HepG2 (cell line): ENCODE results near the gene IQSEC1. TPM values are rescaled to one million over a fixed set of nuclear protein-coding genes. Genes with fewer than 3 reads are reported as not detected.

Experiments used
- ATAC-seq: fragments of 200-7000 bp; cut with Tn5 transposase; 3 replicates; pipeline ENCODE4 v1.9.1; 2020; ENCODE audit warnings: mild to moderate bottlenecking, moderate library complexity
- BruUV-seq: library from RNA; stranded (reverse); fragments of 400-500 nt; replicated peaks from 2 replicates; lab custom pipeline; 2021; lab: Mats Ljungman, UMichigan
- CTCF ChIA-PET: fragments of 300-600 bp; formaldehyde crosslinking; extraction: SDS; loops from one replicate; lab custom pipeline; 2021; ENCODE audit warnings: low total read pairs, inconsistent platforms, low intra/inter-chr PET ratio; lab: Yijun Ruan, JAX
- POLR2A ChIA-PET: fragments of 350-600 bp; sonication (Branson Sonifier 250); formaldehyde crosslinking; loops from one replicate; lab custom pipeline; 2020; ENCODE audit warnings: antibody characterized with exemption, inconsistent platforms; lab: Yijun Ruan, JAX
- DNase-seq: peaks from one replicate; pipeline ENCODE4 v3.0.0-alpha.2; 2015; ENCODE audit warnings: low spot score
- FAIRE-seq: peaks from 3 replicates; lab custom pipeline; 2011; peaks lifted over from hg19 to GRCh38; lab: Jason Lieb, UNC
- H2AFZ ChIP-seq: one replicate; pipeline ENCODE4 v1.6.1; 2011; ENCODE audit warnings: low read length, inconsistent platforms
- H3K27ac ChIP-seq: fragments of 300-600 bp; 3 replicates; pipeline ENCODE4 v1.8.0; 2011; ENCODE audit warnings: mixed run types, mild to moderate bottlenecking, mixed read lengths, low read length, inconsistent platforms; ENCODE audit not compliant: insufficient read depth; ENCODE audit errors: extremely low read length
- H3K27me3 ChIP-seq, 2 experiments: fragments of 200-600 bp in 1 of 2; 2 replicates in 1 of 2; 3 replicates in 1 of 2; pipeline versions ENCODE4 v1.6.0 to v1.8.0; 2011; ENCODE audit warnings: low read length in 2 of 2, mild to moderate bottlenecking in 2 of 2, moderate library complexity in 2 of 2, inconsistent platforms in 1 of 2; ENCODE audit not compliant: insufficient read depth in 2 of 2, control insufficient read depth in 1 of 2
- H3K36me3 ChIP-seq, 2 experiments: fragments of 200-600 bp in 1 of 2; replicated peaks in 1 of 2; 2 replicates in 1 of 2; 3 replicates in 1 of 2; pipeline versions ENCODE4 v1.5.1 to v1.8.0; 2011; ENCODE audit warnings: low read length in 2 of 2, inconsistent platforms in 1 of 2; ENCODE audit not compliant: insufficient read depth in 2 of 2, control insufficient read depth in 1 of 2
- H3K4me1 ChIP-seq: 2 replicates; pipeline ENCODE4 v1.5.1; 2012; ENCODE audit warnings: low read length, inconsistent platforms; ENCODE audit not compliant: insufficient read depth
- H3K4me2 ChIP-seq: 2 replicates; pipeline ENCODE4 v1.6.0; 2011; ENCODE audit warnings: low read depth, low read length, inconsistent platforms
- H3K4me3 ChIP-seq, 3 experiments: fragments of 200-600 bp in 1 of 3; sonication (generic), shearing (Covaris generic) in 1 of 3; replicated peaks in 1 of 3; 2 replicates each; pipeline ENCODE4 v1.5.1; 2011 to 2016; ENCODE audit warnings: low read length in 3 of 3, inconsistent platforms in 2 of 3, low read depth in 2 of 3, mild to moderate bottlenecking in 2 of 3, control low read depth in 1 of 3, mixed read lengths in 1 of 3; ENCODE audit not compliant: insufficient read depth in 1 of 3
- H3K79me2 ChIP-seq: one replicate; pipeline ENCODE4 v1.6.1; 2011; ENCODE audit warnings: low read length, inconsistent platforms; ENCODE audit not compliant: insufficient read depth
- H3K9ac ChIP-seq: 2 replicates; pipeline ENCODE4 v1.6.0; 2011; ENCODE audit warnings: mild to moderate bottlenecking, low read depth, low read length, inconsistent platforms; ENCODE audit not compliant: insufficient read depth
- H3K9me3 ChIP-seq: 2 replicates; pipeline ENCODE4 v1.5.1; 2012; ENCODE audit warnings: mild to moderate bottlenecking, low read length
- H4K20me1 ChIP-seq: 2 replicates; pipeline ENCODE4 v1.6.0; 2011; ENCODE audit warnings: inconsistent platforms, mild to moderate bottlenecking, low read length, moderate library complexity; ENCODE audit not compliant: insufficient read depth
- BCL6 ChIP-seq: IDR thresholded peaks from 2 replicates; pipeline ENCODE4 v1.6.1; 2016; ENCODE audit warnings: missing genetic modification reagents, missing compliant biosample characterization
- CHCHD3 ChIP-seq: sonication (generic); formaldehyde crosslinking; IDR thresholded peaks from 2 replicates; pipeline ENCODE4 v1.8.0; 2022; ENCODE audit warnings: mild to moderate bottlenecking, missing genetic modification reagents, moderate library complexity
- LCORL ChIP-seq, 2 experiments: fragments of 450-650 bp in 1 of 2; sonication (generic) in 1 of 2; formaldehyde crosslinking in 1 of 2; IDR thresholded peaks; 2 replicates each; pipeline versions ENCODE4 v1.5.0 to v1.6.1; 2017 to 2020; ENCODE audit warnings: antibody characterized with exemption in 1 of 2, missing genetic modification reagents in 1 of 2
- NFYB ChIP-seq: sonication (generic); formaldehyde crosslinking; IDR thresholded peaks from 2 replicates; pipeline ENCODE4 v1.4.0; 2020; ENCODE audit warnings: missing genetic modification reagents
- RFX5 ChIP-seq: IDR thresholded peaks from 2 replicates; pipeline ENCODE4 v1.6.1; 2011; ENCODE audit warnings: low read depth, low read length, improper control_type of control experiment
- ZNF501 ChIP-seq: sonication (generic); formaldehyde crosslinking; IDR thresholded peaks from 2 replicates; pipeline ENCODE4 v1.5.1; 2020; ENCODE audit warnings: mild to moderate bottlenecking, moderate library complexity, missing genetic modification reagents
- ZSCAN30 ChIP-seq: sonication (generic); formaldehyde crosslinking; IDR thresholded peaks from 2 replicates; pipeline ENCODE4 v1.5.0; 2020; ENCODE audit warnings: mild to moderate bottlenecking, missing genetic modification reagents
- WGBS: methylation state at CpG from one replicate; pipeline ENCODE4 v1.1.6; 2017; ENCODE audit warnings: low lambda C conversion rate; 5-methylcytosine and 5-hydroxymethylcytosine counted together
- in situ Hi-C: cut with HindIII; loops from 2 replicates; pipeline ENCODE4 v1.10.0; 2017; ENCODE audit warnings: low pct_unique_long_range_greater_than_20kb; ENCODE audit not compliant: extremely low pct_ligation_motif_present
- intact Hi-C: fragments of 100-400 bp; cut with micrococcal nuclease; formaldehyde crosslinking; loops from one replicate; pipeline ENCODE4 v1.10.0; 2022; ENCODE audit not compliant: unreplicated experiment
- polyA plus RNA-seq, 8 experiments: library from polyadenylated mRNA; depleted of rRNA in 3 of 8; stranded (reverse) in 7 of 8; unstranded in 1 of 8; fragments of >200 nt; fragmentation: Illumina TruSeq in 4 of 8; extraction: Trizol in 4 of 8; gene quantifications; 2 replicates each; pipeline versions ENCODE4 v1.2.1 to v1.2.3, GENCODE V29; 2011 to 2016; ENCODE audit warnings: low read depth in 4 of 8, missing spikeins in 1 of 8, mixed read lengths in 1 of 8; ENCODE audit not compliant: insufficient read depth in 1 of 8
- total RNA-seq, 5 experiments: library from RNA; depleted of rRNA; stranded (reverse); fragments of >200 nt; fragmentation: Illumina TruSeq; extraction: Trizol; gene quantifications; 2 replicates each; pipeline ENCODE4 v1.2.3, GENCODE V29; 2016; ENCODE audit warnings: low read depth in 1 of 5
- TF ChIP-seq, protein P1 (sequence below): sonication (generic); formaldehyde crosslinking; IDR thresholded peaks from 2 replicates; pipeline ENCODE4 v1.4.0; 2020; ENCODE audit warnings: mild to moderate bottlenecking, missing genetic modification reagents
- TF ChIP-seq, protein P2 (sequence below): sonication (generic); formaldehyde crosslinking; IDR thresholded peaks from 2 replicates; pipeline ENCODE4 v1.5.0; 2020; ENCODE audit warnings: mild to moderate bottlenecking, missing genetic modification reagents

The IQSEC1 gene
- total and polyA plus RNA-seq, 2 of the 13 experiments (the other 11 are each of a cell fraction or from before 2014, with no cell fraction given), result 17.4 to 20.2 TPM

DNA sequence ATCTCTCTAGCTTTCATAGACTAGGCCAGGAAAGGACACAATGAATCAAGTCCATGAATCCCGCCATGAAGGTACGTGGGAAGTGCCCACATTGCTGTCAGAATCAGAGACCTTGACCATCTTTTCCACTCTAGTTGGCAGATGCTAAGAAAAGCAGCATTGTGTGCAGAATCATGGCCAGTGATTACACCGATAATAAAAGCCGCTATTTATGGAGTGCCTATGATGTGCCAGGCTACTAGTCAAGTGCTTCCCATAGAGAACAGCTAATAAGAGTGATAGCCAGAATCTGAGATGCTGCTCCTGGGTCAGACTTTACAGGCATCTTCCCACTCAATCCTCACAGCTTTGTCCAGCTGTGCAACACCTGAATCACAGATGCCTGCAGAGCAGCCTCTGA, 218.7 kb downstream of the IQSEC1 start:
- intact Hi-C loops (no loop called here), in situ Hi-C loops (no loop called here)
- POLR2A ChIA-PET, result no interaction called here
- no peak for FAIRE-seq
- ATAC-seq, result no peak
- TF ChIP-seq LCORL (IDR thresholded peaks at IDR 0.05) (no peak), LCORL (CRISPR knock-in tag; IDR thresholded peaks at IDR 0.05) (no peak), BCL6 (no peak), NFYB (CRISPR knock-in tag) (no peak), CHCHD3 (CRISPR knock-in tag) (no peak), ZSCAN30 (CRISPR knock-in tag) (no peak), RFX5 (no peak), ZNF501 (CRISPR knock-in tag) (no peak)
- TF ChIP-seq, protein P1, sequence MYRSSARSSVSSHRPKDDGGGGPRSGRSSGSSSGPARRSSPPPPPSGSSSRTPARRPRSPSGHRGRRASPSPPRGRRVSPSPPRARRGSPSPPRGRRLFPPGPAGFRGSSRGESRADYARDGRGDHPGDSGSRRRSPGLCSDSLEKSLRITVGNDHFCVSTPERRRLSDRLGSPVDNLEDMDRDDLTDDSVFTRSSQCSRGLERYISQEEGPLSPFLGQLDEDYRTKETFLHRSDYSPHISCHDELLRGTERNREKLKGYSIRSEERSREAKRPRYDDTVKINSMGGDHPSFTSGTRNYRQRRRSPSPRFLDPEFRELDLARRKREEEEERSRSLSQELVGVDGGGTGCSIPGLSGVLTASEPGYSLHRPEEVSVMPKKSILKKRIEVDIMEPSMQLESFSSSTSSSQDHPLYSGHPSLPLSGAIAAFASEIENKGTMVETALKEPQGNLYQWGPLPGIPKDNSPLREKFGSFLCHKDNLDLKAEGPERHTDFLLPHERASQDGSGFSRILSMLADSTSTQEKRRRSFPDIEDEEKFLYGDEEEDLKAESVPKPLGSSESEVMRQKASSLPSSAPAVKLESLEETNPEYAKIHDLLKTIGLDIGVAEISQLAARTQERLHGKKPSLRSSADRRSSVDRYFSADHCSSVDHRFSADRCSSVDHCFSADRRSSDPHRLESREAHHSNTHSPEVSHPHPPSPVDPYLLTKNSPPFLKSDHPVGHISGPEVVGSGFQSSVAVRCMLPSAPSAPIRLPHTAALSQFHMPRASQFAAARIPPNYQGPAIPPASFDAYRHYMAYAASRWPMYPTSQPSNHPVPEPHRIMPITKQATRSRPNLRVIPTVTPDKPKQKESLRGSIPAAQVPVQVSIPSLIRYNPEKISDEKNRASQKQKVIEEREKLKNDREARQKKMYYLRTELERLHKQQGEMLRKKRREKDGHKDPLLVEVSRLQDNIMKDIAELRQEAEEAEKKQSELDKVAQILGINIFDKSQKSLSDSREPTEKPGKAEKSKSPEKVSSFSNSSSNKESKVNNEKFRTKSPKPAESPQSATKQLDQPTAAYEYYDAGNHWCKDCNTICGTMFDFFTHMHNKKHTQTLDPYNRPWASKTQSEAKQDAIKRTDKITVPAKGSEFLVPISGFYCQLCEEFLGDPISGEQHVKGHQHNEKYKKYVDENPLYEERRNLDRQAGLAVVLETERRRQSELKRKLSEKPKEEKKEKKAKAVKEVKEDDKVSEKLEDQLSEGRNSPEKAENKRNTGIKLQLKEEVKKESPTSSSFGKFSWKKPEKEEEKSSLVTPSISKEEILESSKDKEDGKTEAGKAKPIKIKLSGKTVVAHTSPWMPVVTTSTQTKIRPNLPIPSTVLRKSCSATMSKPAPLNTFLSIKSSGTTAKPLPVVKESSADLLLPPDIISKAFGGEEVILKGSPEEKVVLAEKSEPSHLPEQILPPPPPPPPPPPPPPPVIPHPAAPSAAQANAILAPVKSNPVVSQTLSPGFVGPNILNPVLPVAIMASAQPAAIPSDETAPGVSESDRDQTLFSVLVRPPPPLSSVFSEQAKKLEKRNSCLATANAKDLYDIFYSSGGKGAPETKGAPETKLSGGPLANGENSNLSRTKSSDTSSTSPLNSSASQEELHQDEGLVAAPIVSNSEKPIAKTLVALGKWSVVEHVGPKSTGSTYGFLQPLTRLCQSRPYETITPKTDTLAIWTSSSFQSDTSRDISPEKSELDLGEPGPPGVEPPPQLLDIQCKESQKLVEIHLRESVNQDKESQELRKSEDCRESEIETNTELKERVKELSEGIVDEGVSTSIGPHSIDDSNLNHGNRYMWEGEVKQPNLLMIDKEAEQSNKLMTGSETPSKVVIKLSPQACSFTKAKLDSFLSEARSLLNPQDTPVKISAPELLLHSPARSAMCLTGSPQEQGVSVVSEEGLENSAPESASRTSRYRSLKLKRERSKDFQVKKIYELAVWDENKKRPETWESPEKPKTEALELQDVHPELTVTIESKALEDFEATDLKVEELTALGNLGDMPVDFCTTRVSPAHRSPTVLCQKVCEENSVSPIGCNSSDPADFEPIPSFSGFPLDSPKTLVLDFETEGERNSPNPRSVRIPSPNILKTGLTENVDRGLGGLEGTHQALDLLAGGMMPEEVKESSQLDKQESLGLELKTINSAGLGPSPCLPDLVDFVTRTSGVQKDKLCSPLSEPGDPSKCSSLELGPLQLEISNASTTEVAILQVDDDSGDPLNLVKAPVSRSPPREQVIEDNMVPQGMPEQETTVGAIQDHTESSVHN (CRISPR knock-in tag), result no peak
- TF ChIP-seq, protein P2, sequence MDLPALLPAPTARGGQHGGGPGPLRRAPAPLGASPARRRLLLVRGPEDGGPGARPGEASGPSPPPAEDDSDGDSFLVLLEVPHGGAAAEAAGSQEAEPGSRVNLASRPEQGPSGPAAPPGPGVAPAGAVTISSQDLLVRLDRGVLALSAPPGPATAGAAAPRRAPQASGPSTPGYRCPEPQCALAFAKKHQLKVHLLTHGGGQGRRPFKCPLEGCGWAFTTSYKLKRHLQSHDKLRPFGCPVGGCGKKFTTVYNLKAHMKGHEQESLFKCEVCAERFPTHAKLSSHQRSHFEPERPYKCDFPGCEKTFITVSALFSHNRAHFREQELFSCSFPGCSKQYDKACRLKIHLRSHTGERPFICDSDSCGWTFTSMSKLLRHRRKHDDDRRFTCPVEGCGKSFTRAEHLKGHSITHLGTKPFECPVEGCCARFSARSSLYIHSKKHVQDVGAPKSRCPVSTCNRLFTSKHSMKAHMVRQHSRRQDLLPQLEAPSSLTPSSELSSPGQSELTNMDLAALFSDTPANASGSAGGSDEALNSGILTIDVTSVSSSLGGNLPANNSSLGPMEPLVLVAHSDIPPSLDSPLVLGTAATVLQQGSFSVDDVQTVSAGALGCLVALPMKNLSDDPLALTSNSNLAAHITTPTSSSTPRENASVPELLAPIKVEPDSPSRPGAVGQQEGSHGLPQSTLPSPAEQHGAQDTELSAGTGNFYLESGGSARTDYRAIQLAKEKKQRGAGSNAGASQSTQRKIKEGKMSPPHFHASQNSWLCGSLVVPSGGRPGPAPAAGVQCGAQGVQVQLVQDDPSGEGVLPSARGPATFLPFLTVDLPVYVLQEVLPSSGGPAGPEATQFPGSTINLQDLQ, result no peak
- DNase-seq, result no peak
- H3K4me3 ChIP-seq, result no peak overlapping the region
- no peaks in the 10 kb centered on the region for H3K36me3 ChIP-seq
- no peaks in the 10 kb centered on the region for H3K79me2 ChIP-seq
- H3K27me3 ChIP-seq, result peaks cover 4 to 39% of the 10 kb centered on the region in 2 experiments; a peak in 3 of 5 replicates
- H3K27ac ChIP-seq, result no peak overlapping the region
- H3K9me3 ChIP-seq, result no peaks in the 10 kb centered on the region
- 61% methylated on average over 3 of the region's 4 CpGs for WGBS
- H4K20me1 ChIP-seq, result no peaks in the 10 kb centered on the region
- no TSS peak for BruUV-seq
- no peak overlapping the region for H3K9ac ChIP-seq
- H3K4me1 ChIP-seq, result no peaks in the 10 kb centered on the region
- CTCF ChIA-PET, result interaction anchor here (0.8 kb wide), 1 partner anchor 36 kb away, joined by 3 read pairs; no protein-coding TSS in a partner anchor
- no peak overlapping the region for H3K4me2 ChIP-seq
- no peak overlapping the region for H2AFZ ChIP-seq
